Pancreas (tissue), 10 donors: ENCODE results near the gene ATP12A. TPM values are rescaled to one million over a fixed set of nuclear protein-coding genes. Genes with fewer than 3 reads are reported as not detected.

Experiments
- ATAC-seq, 4 donors: fragments of 200-7000 bp; cut with Tn5 transposase; one replicate each; pipeline versions ENCODE4 v1.8.0 to v1.9.1; 2020; ENCODE audit warnings: mild to moderate bottlenecking in 4 of 4, moderate library complexity in 4 of 4
- DNase-seq, 6 donors: peaks; one replicate each; pipeline ENCODE4 v3.0.0-alpha.2; 2020
- FAIRE-seq: peaks from 2 replicates; lab custom pipeline; 2012; peaks lifted over from hg19 to GRCh38; lab: Jason Lieb, UNC
- H3K27ac ChIP-seq, 4 donors: fragments of 200-600 bp; sonication (generic); 1 replicate in 3 of 4; 2 replicates in 1 of 4; pipeline versions ENCODE4 v1.5.0 to v1.8.0; 2020
- H3K27me3 ChIP-seq, 4 donors: fragments of 200-600 bp; one replicate each; pipeline ENCODE4 v1.8.0; 2021
- H3K36me3 ChIP-seq, 3 donors: fragments of 200-600 bp; sonication (generic) in 1 of 3; one replicate each; pipeline versions ENCODE4 v1.5.0 to v1.8.0; 2020 to 2021
- H3K4me1 ChIP-seq, 3 donors: fragments of 200-600 bp; one replicate each; pipeline ENCODE4 v1.8.0; 2021
- H3K4me3 ChIP-seq, 4 donors: fragments of 200-600 bp; sonication (generic) in 2 of 4; one replicate each; pipeline versions ENCODE4 v1.5.0 to v1.8.0; 2020 to 2021
- H3K9me3 ChIP-seq, 4 donors: fragments of 200-600 bp; one replicate each; pipeline ENCODE4 v1.8.0; 2021
- WGBS, 2 donors: extraction: QIAGEN DNeasy Blood & Tissue Kit; methylation state at CpG; one replicate each; pipeline ENCODE4 v1.1.7; 2013; 5-methylcytosine and 5-hydroxymethylcytosine counted together
- intact Hi-C, 3 donors: fragments of 100-400 bp; cut with DNase I; formaldehyde crosslinking; loops; one replicate each; pipeline versions ENCODE4 v1.11.1 to v1.14.2; 2022
- polyA plus RNA-seq, 2 donors: library from polyadenylated mRNA; stranded (reverse); fragments of 200-250 nt; gene quantifications; one replicate each; pipeline ENCODE4 v1.2.3, GENCODE V29; 2013
- total RNA-seq, 6 donors: library from RNA; stranded (reverse); fragmentation: NEBNext Ultra II Directional in 4 of 6; extraction: Animal tissue kit (Norgen Biotek cat#: 25700) in 4 of 6; gene quantifications; one replicate each; pipeline versions ENCODE4 v1.2.1 to v1.2.4, GENCODE V29; 2021 to 2023
- TF ChIP-seq, protein P1 (sequence below), 4 donors: fragments of 200-600 bp; sonication (generic) in 3 of 4; IDR thresholded peaks; one replicate each; pipeline versions ENCODE4 v1.5.0 to v1.8.0; 2021; ENCODE audit warnings: antibody characterized with exemption in 4 of 4
- donor health status: healthy with polysubstance abuse.
- donor health status: DM: no; HTN: no; CAD: no; lungs with moderate emphysema.
- donor health status: DM: no; HTN: no; CAD: no.
- donor health status: control.
- donor health status: control.
- donor health status: Bipolar disorder and iron deficiency.
- donor health status: DM: yes; HTN: yes; CAD: no.
- donor health status: DM: no; HTN: no; CAD: no.
- donor health status: DM: no; HTN: no; CAD: no.
- donor health status: DM: yes; HTN: yes; CAD: no.

The ATP12A gene
- total and polyA plus RNA-seq, 8 donors, result 0.05 to 0.06 TPM; not detected in 6

DNA sequence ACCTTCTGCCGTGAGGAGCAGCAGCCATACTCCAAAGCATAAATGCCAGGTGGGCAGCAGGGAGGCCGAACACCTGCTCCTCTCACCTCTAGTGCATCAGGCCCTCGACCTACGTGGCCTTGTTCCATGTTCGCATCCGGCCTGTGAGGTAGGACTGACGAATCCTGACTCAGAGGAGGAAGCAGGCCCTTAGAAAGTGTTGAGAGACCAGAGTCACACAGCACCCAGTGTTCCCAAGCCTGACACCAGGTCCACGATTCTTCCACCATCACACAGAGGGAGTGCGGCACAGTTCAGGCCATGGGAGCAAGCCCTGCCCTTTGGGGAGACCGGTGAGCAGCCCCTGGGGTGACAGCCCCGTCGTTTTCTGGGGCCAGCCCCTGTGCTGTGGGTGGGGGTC lies 14.7 kb downstream of the ATP12A start:
- intact Hi-C loops, result no loop called here
- H3K9me3 ChIP-seq, result no peaks in the 10 kb centered on the region
- FAIRE-seq (no peak), DNase-seq (no peak), ATAC-seq (no peak)
- H3K4me1 ChIP-seq, result no peaks in the 10 kb centered on the region
- H3K27me3 ChIP-seq, result peaks cover 0 to 2% (median 0%) of the 10 kb centered on the region in 4 donors
- WGBS, 2 donors, result 66 to 78% methylated on average over 12 of the region's 12 CpGs
- TF ChIP-seq, protein P1, sequence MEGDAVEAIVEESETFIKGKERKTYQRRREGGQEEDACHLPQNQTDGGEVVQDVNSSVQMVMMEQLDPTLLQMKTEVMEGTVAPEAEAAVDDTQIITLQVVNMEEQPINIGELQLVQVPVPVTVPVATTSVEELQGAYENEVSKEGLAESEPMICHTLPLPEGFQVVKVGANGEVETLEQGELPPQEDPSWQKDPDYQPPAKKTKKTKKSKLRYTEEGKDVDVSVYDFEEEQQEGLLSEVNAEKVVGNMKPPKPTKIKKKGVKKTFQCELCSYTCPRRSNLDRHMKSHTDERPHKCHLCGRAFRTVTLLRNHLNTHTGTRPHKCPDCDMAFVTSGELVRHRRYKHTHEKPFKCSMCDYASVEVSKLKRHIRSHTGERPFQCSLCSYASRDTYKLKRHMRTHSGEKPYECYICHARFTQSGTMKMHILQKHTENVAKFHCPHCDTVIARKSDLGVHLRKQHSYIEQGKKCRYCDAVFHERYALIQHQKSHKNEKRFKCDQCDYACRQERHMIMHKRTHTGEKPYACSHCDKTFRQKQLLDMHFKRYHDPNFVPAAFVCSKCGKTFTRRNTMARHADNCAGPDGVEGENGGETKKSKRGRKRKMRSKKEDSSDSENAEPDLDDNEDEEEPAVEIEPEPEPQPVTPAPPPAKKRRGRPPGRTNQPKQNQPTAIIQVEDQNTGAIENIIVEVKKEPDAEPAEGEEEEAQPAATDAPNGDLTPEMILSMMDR (IDR thresholded peaks at IDR 0.05), result no peak
- H3K27ac ChIP-seq, result no peak overlapping the region
- H3K4me3 ChIP-seq, result no peak overlapping the region
- H3K36me3 ChIP-seq, result no peaks in the 10 kb centered on the region

DNA sequence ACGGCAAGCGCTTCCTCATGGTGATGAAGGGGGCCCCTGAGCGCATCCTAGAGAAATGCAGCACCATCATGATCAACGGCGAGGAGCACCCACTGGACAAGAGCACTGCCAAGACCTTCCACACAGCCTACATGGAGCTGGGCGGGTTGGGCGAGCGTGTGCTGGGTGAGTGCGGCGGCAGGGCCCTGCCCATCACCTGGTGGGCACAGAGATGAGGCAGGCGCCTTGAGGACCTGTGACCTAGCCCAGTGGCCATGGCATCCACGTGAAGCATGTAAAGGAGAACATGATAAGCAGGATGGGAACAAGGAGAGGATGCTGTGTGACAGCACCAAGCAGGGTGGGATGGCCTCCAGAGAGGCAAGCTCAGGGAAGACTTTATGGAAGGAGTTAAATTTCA lies 18.5 kb downstream of the ATP12A start:
- no peak overlapping the region for H3K27ac ChIP-seq
- no peaks in the 10 kb centered on the region for H3K9me3 ChIP-seq
- WGBS, 2 donors, result 76 to 91% methylated on average over 12 of the region's 12 CpGs
- H3K4me1 ChIP-seq, result no peaks in the 10 kb centered on the region
- peaks cover 0 to under 1% (median 0%) of the 10 kb centered on the region in 4 donors for H3K27me3 ChIP-seq
- ATAC-seq (no peak), FAIRE-seq (no peak), DNase-seq (no peak)
- H3K4me3 ChIP-seq, result no peak overlapping the region
- H3K36me3 ChIP-seq, result no peaks in the 10 kb centered on the region
- TF ChIP-seq, protein P1 (IDR thresholded peaks at IDR 0.05), result no peak
- intact Hi-C loops, result no loop called here

DNA sequence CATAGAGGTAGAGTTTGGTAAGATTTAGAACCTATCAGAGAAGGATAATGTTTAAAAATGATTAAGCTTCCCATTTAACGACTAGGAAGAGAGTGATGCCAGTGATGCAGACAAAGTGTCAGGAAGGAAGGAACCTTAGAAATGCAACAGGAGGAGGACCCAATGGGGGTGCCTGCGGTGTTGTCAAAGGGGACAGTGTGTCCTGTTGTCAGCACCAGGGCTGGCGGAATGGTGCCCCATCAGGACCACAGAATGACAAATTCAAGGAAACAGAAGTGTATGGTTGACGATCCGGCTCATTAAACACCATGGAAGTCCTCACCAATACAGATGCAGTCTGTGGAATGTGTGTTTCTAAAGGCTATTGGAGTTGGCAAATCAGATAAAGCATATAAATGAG lies 19.3 kb downstream of the ATP12A start:
- no peaks in the 10 kb centered on the region for H3K36me3 ChIP-seq
- intact Hi-C loops, result no loop called here
- WGBS, 2 donors, result 67 to 85% methylated on average over 5 of the region's 5 CpGs
- no peaks in the 10 kb centered on the region for H3K27me3 ChIP-seq
- ATAC-seq, result no peak
- FAIRE-seq, result no peak
- H3K4me1 ChIP-seq, result no peaks in the 10 kb centered on the region
- no peak overlapping the region for H3K27ac ChIP-seq
- no peaks in the 10 kb centered on the region for H3K9me3 ChIP-seq
- H3K4me3 ChIP-seq, result no peak overlapping the region
- TF ChIP-seq, protein P1 (IDR thresholded peaks at IDR 0.05), result no peak
- no peak for DNase-seq

DNA sequence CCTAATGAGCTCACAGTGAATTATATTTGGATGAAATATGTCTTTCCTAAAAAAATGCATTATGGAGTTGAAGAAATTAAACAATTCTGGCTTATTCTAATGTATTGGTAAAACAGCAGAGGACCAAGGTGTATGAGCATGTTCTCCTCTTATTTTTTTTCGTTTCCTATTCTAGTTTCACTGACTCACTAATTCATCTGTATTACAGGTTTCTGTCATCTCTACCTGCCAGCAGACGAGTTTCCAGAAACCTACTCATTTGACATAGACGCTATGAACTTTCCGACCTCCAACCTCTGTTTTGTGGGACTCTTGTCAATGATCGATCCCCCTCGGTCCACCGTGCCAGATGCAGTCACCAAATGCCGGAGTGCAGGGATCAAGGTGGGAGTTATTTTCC lies 20.3 kb downstream of the ATP12A start:
- 68 to 78% methylated on average over 8 of the region's 8 CpGs for WGBS, 2 donors
- FAIRE-seq (no peak), ATAC-seq (no peak), DNase-seq (no peak)
- H3K27me3 ChIP-seq, result no peaks in the 10 kb centered on the region
- no peaks in the 10 kb centered on the region for H3K4me1 ChIP-seq
- TF ChIP-seq, protein P1 (IDR thresholded peaks at IDR 0.05), result no peak
- no peaks in the 10 kb centered on the region for H3K9me3 ChIP-seq
- intact Hi-C loops, result no loop called here
- H3K27ac ChIP-seq, result no peak overlapping the region
- no peak overlapping the region for H3K4me3 ChIP-seq
- H3K36me3 ChIP-seq, result no peaks in the 10 kb centered on the region

DNA sequence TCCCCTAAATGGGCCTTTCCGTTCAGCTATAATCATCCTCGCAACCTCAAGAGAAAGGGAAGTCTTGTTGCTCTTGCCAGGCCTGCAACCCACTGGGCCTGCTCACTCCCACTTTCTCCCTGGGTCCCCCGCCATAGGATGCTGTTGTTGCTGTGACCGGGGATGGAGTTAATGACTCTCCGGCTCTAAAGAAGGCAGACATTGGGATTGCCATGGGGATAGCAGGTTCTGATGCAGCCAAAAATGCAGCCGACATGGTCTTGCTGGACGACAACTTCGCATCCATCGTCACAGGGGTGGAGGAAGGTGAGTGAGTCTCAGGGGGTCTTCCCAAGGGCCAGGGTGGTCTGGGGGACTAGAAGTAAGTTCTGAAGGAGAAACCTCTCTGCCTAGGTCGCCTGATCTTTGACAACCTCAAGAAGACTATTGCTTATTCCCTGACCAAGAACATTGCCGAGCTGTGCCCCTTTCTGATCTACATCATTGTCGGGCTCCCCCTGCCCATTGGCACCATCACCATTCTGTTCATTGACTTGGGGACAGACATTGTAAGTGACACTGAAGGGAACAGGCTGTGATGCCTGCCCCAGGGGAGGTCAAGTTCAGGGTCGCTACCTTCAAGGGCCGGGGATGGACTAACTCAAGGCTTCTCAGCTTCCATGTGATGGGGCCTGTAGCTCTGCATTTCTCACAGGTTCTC lies 26.8 kb downstream of the ATP12A start:
- no peaks in the 10 kb centered on the region for H3K9me3 ChIP-seq
- no peak for DNase-seq
- no peaks in the 10 kb centered on the region for H3K4me1 ChIP-seq
- intact Hi-C loops, result no loop called here
- no peaks in the 10 kb centered on the region for H3K36me3 ChIP-seq
- TF ChIP-seq, protein P1 (IDR thresholded peaks at IDR 0.05), result no peak
- H3K4me3 ChIP-seq, result no peak overlapping the region
- 87 to 94% methylated on average over 14 of the region's 14 CpGs for WGBS, 2 donors
- H3K27me3 ChIP-seq, result no peaks in the 10 kb centered on the region
- no peak overlapping the region for H3K27ac ChIP-seq
- FAIRE-seq, result no peak
- no peak for ATAC-seq
